ENCODE results near the gene VSIG10. TPM values are rescaled to one million over a fixed set of nuclear protein-coding genes. Genes with fewer than 3 reads are reported as not detected.

Gene VSIG10
- total and polyA plus RNA-seq, 4 donors, result 15.7 to 22.5 (median 18.3) TPM

GRCh38 chr12:118120579-118121363 lies 17.0 kb upstream of the VSIG10 start:
- WGBS (ENCODE audit: insufficient coverage), result 7% methylated on average over 6 of the region's 8 CpGs
- H3K36me3 ChIP-seq (ENCODE audit: control insufficient read depth, insufficient read depth, low read length), result peaks cover 10% of the 10 kb centered on the region
- H3K27me3 ChIP-seq (ENCODE audit: control insufficient read depth, insufficient read depth, low read length), result no peaks in the 10 kb centered on the region
- peak in 2 of 6 donors; percentile 76 for DNase-seq (ENCODE audit: low read depth in 4 of 6, low spot score in 6 of 6)
- no peaks in the 10 kb centered on the region for H3K9me3 ChIP-seq (ENCODE audit: control insufficient read depth, insufficient read depth, low read length)
- no peak overlapping the region for H3K4me3 ChIP-seq (ENCODE audit: low read depth, low read length)
- no peaks in the 10 kb centered on the region for H3K4me1 ChIP-seq (ENCODE audit: control insufficient read depth, insufficient read depth, low read length)
- peak overlapping the region; percentile 53 for H3K27ac ChIP-seq (ENCODE audit: low read depth, low read length)

- Histone ChIP-seq H3K4me3 (ENCODE audit: low read depth, low read length) (no peak overlapping the region), H3K27ac (ENCODE audit: low read depth, low read length) (no peak overlapping the region), H3K27me3 (ENCODE audit: control insufficient read depth, insufficient read depth, low read length) (no peaks in the 10 kb centered on the region), H3K9me3 (ENCODE audit: control insufficient read depth, insufficient read depth, low read length) (no peaks in the 10 kb centered on the region), H3K36me3 (ENCODE audit: control insufficient read depth, insufficient read depth, low read length) (peaks cover 10% of the 10 kb centered on the region), H3K4me1 (ENCODE audit: control insufficient read depth, insufficient read depth, low read length) (no peaks in the 10 kb centered on the region)
- no peak for DNase-seq (ENCODE audit: low read depth in 4 of 6, low spot score in 6 of 6)
- WGBS (ENCODE audit: insufficient coverage), result 63% methylated on average over 10 of the region's 10 CpGs
Measured at GRCh38 chr12:118119449-118119879, 15.7 kb upstream of the VSIG10 start.

GRCh38 chr12:118109088-118109487 lies 5.3 kb upstream of the VSIG10 start:
- no peaks in the 10 kb centered on the region for H3K36me3 ChIP-seq (ENCODE audit: control insufficient read depth, insufficient read depth, low read length)
- no peaks in the 10 kb centered on the region for H3K27me3 ChIP-seq (ENCODE audit: control insufficient read depth, insufficient read depth, low read length)
- no peak overlapping the region for H3K4me3 ChIP-seq (ENCODE audit: low read depth, low read length)
- no peak overlapping the region for H3K27ac ChIP-seq (ENCODE audit: low read depth, low read length)
- peaks cover 7% of the 10 kb centered on the region for H3K4me1 ChIP-seq (ENCODE audit: control insufficient read depth, insufficient read depth, low read length)
- DNase-seq (ENCODE audit: low read depth in 4 of 6, low spot score in 6 of 6), result no peak
- no peaks in the 10 kb centered on the region for H3K9me3 ChIP-seq (ENCODE audit: control insufficient read depth, insufficient read depth, low read length)
- no CpG with 5 or more reads among the region's 1 CpG for WGBS (ENCODE audit: insufficient coverage)

GRCh38 chr12:118107694-118108093 lies 3.9 kb upstream of the VSIG10 start:
- H3K27me3 ChIP-seq (ENCODE audit: control insufficient read depth, insufficient read depth, low read length), result no peaks in the 10 kb centered on the region
- H3K36me3 ChIP-seq (ENCODE audit: control insufficient read depth, insufficient read depth, low read length), result no peaks in the 10 kb centered on the region
- peaks cover 14% of the 10 kb centered on the region for H3K4me1 ChIP-seq (ENCODE audit: control insufficient read depth, insufficient read depth, low read length)
- no peak overlapping the region for H3K4me3 ChIP-seq (ENCODE audit: low read depth, low read length)
- no peaks in the 10 kb centered on the region for H3K9me3 ChIP-seq (ENCODE audit: control insufficient read depth, insufficient read depth, low read length)
- DNase-seq (ENCODE audit: low read depth in 4 of 6, low spot score in 6 of 6), result no peak
- no peak overlapping the region for H3K27ac ChIP-seq (ENCODE audit: low read depth, low read length)
- WGBS (ENCODE audit: insufficient coverage), result 100% methylated on average over 6 of the region's 8 CpGs

GRCh38 chr12:118107011-118107410 lies 3.2 kb upstream of the VSIG10 start:
- Histone ChIP-seq H3K27me3 (ENCODE audit: control insufficient read depth, insufficient read depth, low read length) (peaks cover 5% of the 10 kb centered on the region), H3K4me1 (ENCODE audit: control insufficient read depth, insufficient read depth, low read length) (peaks cover 21% of the 10 kb centered on the region), H3K36me3 (ENCODE audit: control insufficient read depth, insufficient read depth, low read length) (no peaks in the 10 kb centered on the region), H3K27ac (ENCODE audit: low read depth, low read length) (no peak overlapping the region), H3K4me3 (ENCODE audit: low read depth, low read length) (no peak overlapping the region), H3K9me3 (ENCODE audit: control insufficient read depth, insufficient read depth, low read length) (no peaks in the 10 kb centered on the region)
- no peak for DNase-seq (ENCODE audit: low read depth in 4 of 6, low spot score in 6 of 6)
- 84% methylated on average over 3 of the region's 4 CpGs for WGBS (ENCODE audit: insufficient coverage)

GRCh38 chr12:118103201-118103600 lies 610 bp downstream of the VSIG10 start:
- H3K4me3 ChIP-seq (ENCODE audit: low read depth, low read length), result peak overlapping the region; percentile 55
- DNase-seq (ENCODE audit: low read depth in 4 of 6, low spot score in 6 of 6), result peak in 3 of 6 donors; percentile 18 to 49 (median 29)
- peaks cover 7% of the 10 kb centered on the region for H3K27me3 ChIP-seq (ENCODE audit: control insufficient read depth, insufficient read depth, low read length)
- H3K36me3 ChIP-seq (ENCODE audit: control insufficient read depth, insufficient read depth, low read length), result no peaks in the 10 kb centered on the region
- H3K4me1 ChIP-seq (ENCODE audit: control insufficient read depth, insufficient read depth, low read length), result peaks cover 21% of the 10 kb centered on the region
- H3K9me3 ChIP-seq (ENCODE audit: control insufficient read depth, insufficient read depth, low read length), result no peaks in the 10 kb centered on the region
- H3K27ac ChIP-seq (ENCODE audit: low read depth, low read length), result peak overlapping the region; percentile 57
- WGBS (ENCODE audit: insufficient coverage), result 0% methylated on average over 30 of the region's 32 CpGs

GRCh38 chr12:118102609-118103008 lies 1.2 kb downstream of the VSIG10 start:
- Histone ChIP-seq H3K27me3 (ENCODE audit: control insufficient read depth, insufficient read depth, low read length) (peaks cover 7% of the 10 kb centered on the region), H3K4me1 (ENCODE audit: control insufficient read depth, insufficient read depth, low read length) (peaks cover 21% of the 10 kb centered on the region), H3K4me3 (ENCODE audit: low read depth, low read length) (peak overlapping the region; percentile 55), H3K9me3 (ENCODE audit: control insufficient read depth, insufficient read depth, low read length) (no peaks in the 10 kb centered on the region), H3K36me3 (ENCODE audit: control insufficient read depth, insufficient read depth, low read length) (no peaks in the 10 kb centered on the region), H3K27ac (ENCODE audit: low read depth, low read length) (no peak overlapping the region)
- peak in 1 of 6 donors; percentile 3 for DNase-seq (ENCODE audit: low read depth in 4 of 6, low spot score in 6 of 6)
- 46% methylated on average over 2 of the region's 5 CpGs for WGBS (ENCODE audit: insufficient coverage)

- Histone ChIP-seq H3K4me3 (ENCODE audit: low read depth, low read length) (no peak overlapping the region), H3K9me3 (ENCODE audit: control insufficient read depth, insufficient read depth, low read length) (no peaks in the 10 kb centered on the region)
- 79% methylated on average over 4 of the region's 6 CpGs for WGBS (ENCODE audit: insufficient coverage)
Measured at GRCh38 chr12:118102070-118102469, 1.7 kb downstream of the VSIG10 start.

GRCh38 chr12:118101051-118101450 lies 2.8 kb downstream of the VSIG10 start:
- no peaks in the 10 kb centered on the region for H3K9me3 ChIP-seq (ENCODE audit: control insufficient read depth, insufficient read depth, low read length)
- H3K27me3 ChIP-seq (ENCODE audit: control insufficient read depth, insufficient read depth, low read length), result peaks cover 7% of the 10 kb centered on the region
- H3K36me3 ChIP-seq (ENCODE audit: control insufficient read depth, insufficient read depth, low read length), result no peaks in the 10 kb centered on the region
- no peak overlapping the region for H3K27ac ChIP-seq (ENCODE audit: low read depth, low read length)
- no CpG with 5 or more reads among the region's 3 CpGs for WGBS (ENCODE audit: insufficient coverage)
- no peak for DNase-seq (ENCODE audit: low read depth in 4 of 6, low spot score in 6 of 6)
- H3K4me1 ChIP-seq (ENCODE audit: control insufficient read depth, insufficient read depth, low read length), result peaks cover 21% of the 10 kb centered on the region
- H3K4me3 ChIP-seq (ENCODE audit: low read depth, low read length), result no peak overlapping the region

More at GRCh38 chr12:118102070-118102469, 1.7 kb downstream of the VSIG10 start:
- Histone ChIP-seq H3K27ac (ENCODE audit: low read depth, low read length) (no peak overlapping the region), H3K4me1 (ENCODE audit: control insufficient read depth, insufficient read depth, low read length) (peaks cover 21% of the 10 kb centered on the region), H3K27me3 (ENCODE audit: control insufficient read depth, insufficient read depth, low read length) (peaks cover 7% of the 10 kb centered on the region), H3K36me3 (ENCODE audit: control insufficient read depth, insufficient read depth, low read length) (no peaks in the 10 kb centered on the region)
- DNase-seq (ENCODE audit: low read depth in 4 of 6, low spot score in 6 of 6), result no peak

All from spinal cord (tissue), 10 donors.